GM21515 (cell line): ENCODE measurements around the gene ACAA2.
"Not testable (repeated sequence)": the region's sequence is repeated elsewhere in the genome, so short reads cannot be mapped to it uniquely, and the experiment has no call there.

Source experiments
- ATAC-seq: cut with Tn5 transposase; IDR thresholded peaks from one replicate; pipeline ENCODE4 v1.9.1; 2021; ENCODE audit not compliant: unreplicated experiment

ACAA2 gene

GRCh38 chr18:49845629-49846360 is 32.5 kb upstream of the ACAA2 start:
- no peak for ATAC-seq

GRCh38 chr18:49844903-49845302 is 31.6 kb upstream of the ACAA2 start:
- ATAC-seq: no peak

GRCh38 chr18:49843778-49844625 is 30.7 kb upstream of the ACAA2 start:
- ATAC-seq: no peak

DNA sequence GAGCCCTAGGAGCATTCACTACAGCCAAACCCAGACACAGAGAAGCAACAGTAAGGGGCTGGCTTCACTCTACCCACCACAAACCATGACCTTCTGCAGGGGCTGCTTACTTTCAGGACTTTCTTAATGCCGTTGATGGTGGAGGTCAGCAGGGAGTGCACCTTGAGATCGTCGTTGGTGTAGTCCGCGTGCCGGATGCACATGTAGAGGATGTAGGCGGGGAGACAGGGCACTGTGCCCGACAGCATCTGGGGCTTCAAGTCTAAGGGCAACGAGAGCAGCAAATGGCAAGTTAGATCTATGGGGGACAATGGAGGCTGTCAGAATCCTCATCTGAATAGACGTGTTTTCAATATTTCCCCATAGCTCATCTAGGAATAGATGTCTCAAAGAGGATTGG is 29.8 kb upstream of the ACAA2 start:
- no peak for ATAC-seq

GRCh38 chr18:49842656-49843055 is 29.3 kb upstream of the ACAA2 start:
- ATAC-seq: no peak

- no peak for ATAC-seq
These were observed 28.2 kb upstream of the ACAA2 start for GRCh38 chr18:49841236-49842217.

GRCh38 chr18:49839012-49839411 is 25.7 kb upstream of the ACAA2 start:
- no peak for ATAC-seq

DNA sequence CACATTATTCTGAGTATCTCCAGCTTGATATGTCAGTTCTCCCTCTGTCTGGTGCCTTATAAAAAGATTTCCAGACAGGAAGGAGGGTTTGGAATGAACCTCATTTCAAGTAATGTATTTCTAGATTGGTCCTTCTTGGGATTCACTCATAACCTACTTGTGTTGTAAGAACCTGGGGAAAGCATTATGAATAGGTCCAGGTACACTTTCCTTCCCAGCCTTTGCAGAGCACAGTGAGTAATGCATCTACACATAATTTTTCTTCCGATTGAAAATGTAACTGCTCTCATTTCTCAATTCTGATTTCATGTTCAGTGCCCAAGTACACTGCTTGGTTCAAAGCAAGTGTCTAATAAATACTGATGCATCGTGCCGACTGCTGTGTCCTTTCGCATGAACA is 25.0 kb upstream of the ACAA2 start:
- ATAC-seq: no peak

- no peak for ATAC-seq
These were observed 24.6 kb upstream of the ACAA2 start for GRCh38 chr18:49837889-49838288.

DNA sequence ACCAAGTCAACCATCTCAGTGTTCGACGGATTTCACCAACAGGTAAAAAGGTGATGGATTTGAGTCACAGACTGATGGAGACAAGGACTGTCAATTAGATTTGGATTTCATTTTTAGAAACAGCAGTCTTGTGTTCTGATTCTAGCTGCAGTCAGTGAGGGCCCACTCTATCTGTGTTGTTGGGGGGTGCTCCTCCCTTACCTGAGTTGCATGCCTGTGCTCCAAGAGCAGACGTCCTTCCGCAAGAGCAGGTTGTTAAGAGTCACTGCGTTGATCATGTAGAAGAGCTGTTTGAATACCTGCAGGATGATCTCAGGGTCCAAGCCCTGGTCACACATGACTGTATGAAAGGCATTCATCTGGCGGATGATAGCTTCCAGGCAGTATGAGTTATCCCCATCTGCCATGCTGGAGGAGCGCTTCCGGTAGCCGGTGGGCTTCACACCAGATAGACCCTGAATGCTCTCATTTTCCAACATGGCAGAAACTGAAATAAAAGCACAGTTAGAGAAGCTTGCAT is 24.0 kb upstream of the ACAA2 start:
- ATAC-seq: not testable (repeated sequence)

DNA sequence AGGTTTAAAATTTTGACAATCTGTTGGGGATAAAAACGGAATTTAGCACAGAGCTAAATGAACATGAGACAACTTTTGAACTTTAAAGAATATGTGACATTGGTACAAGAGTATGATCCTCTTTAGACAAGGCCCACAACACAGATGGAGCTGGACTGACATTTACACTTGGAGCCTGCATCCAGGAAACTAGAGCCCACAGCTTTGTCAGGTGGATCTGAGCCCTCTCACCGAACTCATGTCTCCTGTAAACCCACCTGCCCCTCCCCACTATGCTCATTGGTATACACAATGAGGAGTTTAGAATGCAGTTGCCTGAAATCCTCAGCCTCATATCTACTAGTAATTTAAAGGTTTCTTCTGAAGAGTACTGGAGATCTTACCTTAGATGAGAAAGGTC is 22.1 kb upstream of the ACAA2 start:
- ATAC-seq: no peak

GRCh38 chr18:49834258-49834657 is 20.9 kb upstream of the ACAA2 start:
- no peak for ATAC-seq

GRCh38 chr18:49833814-49834213 is 20.5 kb upstream of the ACAA2 start:
- ATAC-seq: no peak

- no peak for ATAC-seq
These were observed 18.9 kb upstream of the ACAA2 start for GRCh38 chr18:49832221-49832647.

DNA sequence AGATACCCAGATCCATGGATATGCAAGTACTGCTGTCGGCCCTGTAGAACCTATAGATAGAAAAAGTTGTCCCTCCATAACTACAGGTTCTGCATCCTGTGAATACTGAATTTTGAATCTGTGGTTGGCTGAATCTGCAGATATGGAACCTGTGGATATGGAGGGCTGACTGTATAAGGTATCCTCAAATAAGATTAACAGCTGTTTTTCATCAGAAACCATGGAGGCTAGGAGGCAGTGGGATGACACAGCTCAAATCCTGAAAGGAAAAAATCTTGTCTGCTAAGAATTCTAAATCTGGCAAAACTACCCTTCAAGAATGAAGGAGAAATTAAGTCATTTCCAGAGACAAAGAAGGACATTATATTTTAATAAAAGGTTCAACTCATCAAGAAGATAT is 14.7 kb upstream of the ACAA2 start:
- ATAC-seq: no peak

DNA sequence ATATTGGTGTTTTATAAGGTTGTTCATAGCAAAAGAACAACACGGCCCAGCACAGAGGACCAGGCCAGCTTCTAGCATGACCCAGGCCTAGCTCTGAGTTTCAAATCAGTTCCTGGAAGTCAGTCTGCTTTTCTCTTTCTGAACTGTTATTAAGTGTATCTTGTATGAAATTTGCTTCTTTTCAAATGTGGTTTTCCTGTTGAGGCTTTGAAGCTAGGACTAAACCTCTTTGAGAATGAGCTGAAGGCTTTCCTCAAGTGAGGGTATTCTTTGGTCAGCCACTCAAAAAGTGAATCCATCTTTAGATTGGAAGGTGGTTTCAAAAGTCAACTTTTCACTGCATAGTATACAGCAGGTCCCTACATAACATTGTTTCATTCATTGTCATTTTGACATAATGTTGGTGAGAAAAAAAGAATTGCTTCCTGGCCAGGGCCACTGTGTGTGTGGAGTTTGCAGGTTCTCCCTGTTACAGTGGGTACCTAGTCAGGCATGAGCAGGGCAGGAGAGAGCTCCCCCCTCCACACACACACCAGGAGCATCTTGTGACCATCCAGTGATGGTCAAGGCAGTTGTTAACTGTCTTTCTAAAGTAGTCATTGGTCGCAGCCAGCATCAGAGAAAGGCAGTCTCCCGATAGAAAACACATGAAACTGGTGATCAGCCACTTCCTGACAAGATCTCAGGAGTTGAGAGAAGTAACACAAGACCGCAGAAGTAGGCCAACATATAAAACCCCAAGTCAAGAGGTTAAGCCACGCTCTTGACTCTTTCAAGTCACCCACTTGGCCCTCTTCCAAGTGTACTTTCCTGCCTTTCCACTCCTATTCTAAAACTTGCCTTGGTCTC is 6.7 kb upstream of the ACAA2 start:
- ATAC-seq: no peak

- ATAC-seq: no peak
These were observed 5.8 kb upstream of the ACAA2 start for GRCh38 chr18:49819071-49819662.

DNA sequence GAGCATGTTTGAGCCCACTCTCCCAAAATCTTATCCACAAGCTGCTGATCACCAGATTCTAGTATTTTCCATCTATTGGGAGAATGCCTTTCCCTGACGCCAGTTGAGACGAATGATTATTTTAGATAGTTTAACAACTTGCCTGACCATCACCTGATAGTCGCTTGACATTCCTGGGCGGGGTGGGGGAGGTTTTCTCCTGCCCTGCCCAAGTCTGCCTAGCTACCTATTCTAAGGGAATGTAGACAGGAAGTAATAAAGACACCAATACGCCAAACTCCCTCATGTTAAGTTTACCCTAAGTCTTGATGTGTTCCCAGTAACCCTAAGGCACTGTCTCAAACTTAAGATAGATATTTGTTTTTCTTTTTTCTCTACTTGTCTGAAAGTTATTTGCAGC is 4.6 kb upstream of the ACAA2 start:
- no peak for ATAC-seq

DNA sequence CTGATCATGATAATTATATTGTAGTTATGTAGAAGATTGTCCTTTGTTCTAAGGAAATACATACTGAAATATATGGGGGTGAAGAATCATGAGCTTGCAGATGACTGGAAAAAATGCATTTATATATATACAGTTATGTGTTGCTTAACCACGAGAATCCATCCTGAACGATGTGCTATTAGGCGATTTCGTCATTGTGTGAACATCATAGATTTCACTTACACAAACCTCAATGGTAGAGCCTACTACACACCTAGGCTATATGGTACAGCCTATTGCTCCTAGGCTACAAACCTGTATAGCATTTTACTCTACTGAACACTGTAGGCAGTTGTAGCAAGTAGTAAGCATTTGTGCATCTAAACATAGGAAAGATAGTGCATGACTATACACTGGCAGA is 2.6 kb upstream of the ACAA2 start:
- ATAC-seq: no peak

DNA sequence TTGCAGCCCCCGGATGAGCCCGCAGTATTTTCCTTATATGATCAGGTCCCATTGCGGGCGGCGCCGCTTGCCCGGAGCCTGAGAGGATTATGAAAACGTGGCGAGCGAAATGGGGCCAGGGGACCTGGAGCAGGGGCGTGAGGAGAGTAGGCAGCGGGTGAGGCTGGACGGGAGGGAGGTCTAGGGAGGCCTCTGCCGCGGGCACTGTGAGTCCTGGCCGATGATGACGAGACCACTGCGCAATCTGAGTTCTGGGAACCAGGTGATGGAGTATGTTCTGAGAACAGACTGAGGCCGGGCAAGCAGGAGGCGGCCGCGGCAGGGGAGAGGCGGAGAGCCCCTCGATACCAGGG is 790 bp upstream of the ACAA2 start:
- peak; percentile 39 for ATAC-seq
